Left ventricle myocardium inferior (tissue), 1 donor: ENCODE data around the gene ZMAT1. TPM values are rescaled to one million over a fixed set of nuclear protein-coding genes. Genes with fewer than 3 reads are reported as not detected.
"Not testable (repeated sequence)": the region's sequence is repeated elsewhere in the genome, so short reads cannot be mapped to it uniquely, and the experiment has no call there.

Source experiments
- DNase-seq: peaks from one replicate; pipeline ENCODE4 v3.0.0-alpha.2; 2020
- H3K27ac ChIP-seq: fragments of 200-600 bp; replicated peaks from 2 replicates; pipeline ENCODE4 v1.8.0; 2021
- H3K27me3 ChIP-seq: fragments of 200-600 bp; 2 replicates; pipeline ENCODE4 v1.8.0; 2021; ENCODE audit warnings: low read depth
- H3K36me3 ChIP-seq: fragments of 200-600 bp; 2 replicates; pipeline ENCODE4 v1.8.0; 2021
- H3K4me1 ChIP-seq: fragments of 200-600 bp; 2 replicates; pipeline ENCODE4 v1.8.0; 2021
- H3K4me3 ChIP-seq: fragments of 200-600 bp; 2 replicates; pipeline ENCODE4 v1.8.0; 2021; ENCODE audit warnings: mild to moderate bottlenecking, moderate library complexity
- H3K9me3 ChIP-seq: fragments of 200-600 bp; replicated peaks from 2 replicates; pipeline ENCODE4 v1.8.0; 2021
- CTCF ChIP-seq: fragments of 200-600 bp; IDR thresholded peaks from 2 replicates; pipeline ENCODE4 v1.8.0; 2021; ENCODE audit warnings: antibody characterized with exemption, mild to moderate bottlenecking, borderline replicate concordance
- intact Hi-C: fragments of 100-400 bp; cut with micrococcal nuclease; formaldehyde crosslinking; loops from one replicate; pipeline ENCODE4 v1.11.0; 2022
- long read RNA-seq: library from polyadenylated mRNA; unstranded; transcript quantifications from one replicate; pipeline ENCODE4 v2.0.0, GENCODE V29; 2021
- total RNA-seq: library from RNA; stranded (reverse); fragmentation: NEBNext Ultra II Directional; extraction: Animal tissue kit (Norgen Biotek cat#: 25700); gene quantifications from one replicate; pipeline ENCODE4 v1.2.1, GENCODE V29; 2021
- donor health status: DM: no; HTN: yes; CAD: no; lungs with severe emphysema.

Gene ZMAT1
- 5.6 TPM for total RNA-seq
- long read RNA-seq, full-length matches to known transcripts = 1 of 12 reads
- long read RNA-seq, partial matches to known transcripts = 0 of 12 reads
- long read RNA-seq, other reads (novel, unspliced or antisense) = 11 of 12 reads

DNA sequence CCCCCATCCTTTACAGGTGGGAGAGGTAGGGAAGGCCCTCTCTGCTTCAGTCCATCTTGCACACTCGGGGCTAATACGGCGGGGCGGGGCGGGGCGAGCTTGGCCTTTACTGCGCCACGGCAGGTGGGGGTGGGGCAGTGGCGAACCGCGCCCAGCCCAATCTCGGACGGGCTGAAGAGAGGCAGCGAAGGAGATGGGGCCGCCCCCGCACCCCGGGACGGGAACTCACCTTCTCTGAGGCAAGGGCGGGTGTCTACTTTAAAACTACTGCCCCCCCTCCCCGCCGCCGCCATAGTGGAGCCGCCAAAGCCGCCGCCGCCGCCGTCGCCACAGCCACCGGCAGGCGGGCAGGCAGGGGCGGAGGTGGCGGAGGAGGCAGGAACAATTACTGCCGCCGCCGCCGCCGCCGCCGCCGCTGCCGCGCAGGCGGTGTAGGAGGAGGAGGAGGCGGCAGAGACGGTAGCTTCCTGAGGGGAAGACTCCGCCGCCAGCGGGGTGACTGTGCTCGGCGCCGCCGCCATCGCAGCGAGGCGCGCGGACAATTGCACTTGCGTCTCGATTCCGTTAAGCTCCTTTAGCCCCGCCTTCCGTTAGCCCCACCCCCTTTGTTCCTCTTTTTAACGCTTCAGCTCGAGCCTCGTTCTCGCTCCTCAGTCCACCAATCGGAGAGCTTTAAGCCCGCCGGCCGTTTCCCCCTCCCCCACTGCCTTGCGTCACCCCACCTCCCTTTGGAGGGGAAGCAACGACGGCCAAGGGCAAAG, at the start of gene ZMAT1:
ZMAT1 (minus strand) TSS at position 540 of the 761 bp plus-strand sequence; CDS start at position 521, 19 bp downstream.
- no peaks in the 10 kb centered on the region for H3K9me3 ChIP-seq
- peak within 1 kb of the TSS; percentile 83 for H3K4me3 ChIP-seq
- H3K4me1 ChIP-seq = peaks cover 8% of the 10 kb centered on the region
- no peaks in the 10 kb centered on the region for H3K36me3 ChIP-seq
- peak; percentile 94 for DNase-seq
- H3K27ac ChIP-seq = peak within 1 kb of the TSS; percentile 97
- TF ChIP-seq CTCF = peak; percentile 16
- no peaks in the 10 kb centered on the region for H3K27me3 ChIP-seq
- intact Hi-C loops = no loop called here

GRCh38 chrX:101977106-101977505, 45.3 kb upstream of the ZMAT1 start:
- intact Hi-C loops = no loop called here

DNA sequence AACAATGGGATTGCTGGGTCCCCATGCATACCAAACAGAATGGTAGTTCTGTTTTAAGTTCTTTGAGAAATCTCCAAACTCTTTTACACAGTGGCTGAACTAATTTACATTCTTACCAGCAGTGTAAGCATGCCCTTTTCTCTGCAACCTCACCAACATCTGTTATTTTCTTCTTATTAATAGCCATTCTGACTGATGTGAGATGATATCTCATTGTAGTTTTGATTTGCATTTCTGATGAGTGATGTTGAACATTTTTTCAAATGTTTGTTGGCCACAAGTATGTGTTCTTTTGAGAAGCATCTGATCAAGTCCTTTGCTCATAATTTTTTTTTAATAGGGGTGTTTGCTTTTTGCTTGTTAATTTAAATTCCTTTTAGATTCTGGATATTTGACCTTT, 41.2 kb upstream of the ZMAT1 start:
- H3K36me3 ChIP-seq = no peaks in the 10 kb centered on the region
- H3K27ac ChIP-seq = no peak overlapping the region
- intact Hi-C loops = no loop called here
- TF ChIP-seq CTCF = no peak
- H3K4me3 ChIP-seq = no peak overlapping the region
- DNase-seq = no peak
- no peaks in the 10 kb centered on the region for H3K4me1 ChIP-seq
- H3K9me3 ChIP-seq = no peaks in the 10 kb centered on the region
- no peaks in the 10 kb centered on the region for H3K27me3 ChIP-seq

More at GRCh38 chrX:101977106-101977505, 45.3 kb upstream of the ZMAT1 start:
- DNase-seq = no peak
- TF ChIP-seq CTCF = no peak
- Histone ChIP-seq H3K4me1 (no peaks in the 10 kb centered on the region), H3K4me3 (no peak overlapping the region), H3K27ac (no peak overlapping the region), H3K36me3 (no peaks in the 10 kb centered on the region), H3K9me3 (no peaks in the 10 kb centered on the region), H3K27me3 (no peaks in the 10 kb centered on the region)

DNA sequence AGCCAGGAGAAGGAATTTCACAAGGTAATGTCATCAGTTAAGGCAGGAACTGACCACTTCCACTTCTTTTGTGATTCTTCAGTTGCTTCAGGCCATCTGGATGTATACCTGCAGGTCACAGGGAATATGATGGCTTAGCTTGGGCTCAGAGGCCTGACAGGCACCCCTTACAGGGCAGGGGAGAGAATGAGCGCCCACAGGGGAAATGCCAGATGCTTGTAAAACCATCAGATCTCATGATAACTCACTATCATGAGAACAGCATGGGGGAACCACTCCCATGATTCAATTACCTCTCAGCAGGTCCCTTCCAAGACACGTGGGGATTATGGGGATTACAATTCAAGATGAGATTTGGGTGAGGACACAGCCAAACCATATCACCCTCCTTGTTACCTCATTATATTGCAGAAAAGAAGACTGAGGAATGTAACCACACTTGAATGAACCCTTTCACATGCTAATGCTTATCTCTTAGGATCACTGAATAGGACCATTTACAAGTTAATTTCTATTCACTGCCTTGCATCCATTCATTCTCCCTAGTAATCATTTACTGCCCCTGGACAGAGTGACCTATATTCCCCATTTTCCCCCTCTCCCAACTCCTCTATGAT, 33.2 kb upstream of the ZMAT1 start:
- H3K9me3 ChIP-seq, H3K36me3 ChIP-seq, H3K27me3 ChIP-seq, H3K27ac ChIP-seq, H3K4me1 ChIP-seq, intact Hi-C loops, H3K4me3 ChIP-seq, DNase-seq: not testable (repeated sequence)

- Histone ChIP-seq H3K4me1 (no peaks in the 10 kb centered on the region), H3K27ac (no peak overlapping the region), H3K27me3 (no peaks in the 10 kb centered on the region), H3K36me3 (no peaks in the 10 kb centered on the region), H3K4me3 (no peak overlapping the region), H3K9me3 (no peaks in the 10 kb centered on the region)
- no peak for DNase-seq
- TF ChIP-seq CTCF = no peak
- intact Hi-C loops = no loop called here
Measured at GRCh38 chrX:101958139-101958538, 26.3 kb upstream of the ZMAT1 start.

DNA sequence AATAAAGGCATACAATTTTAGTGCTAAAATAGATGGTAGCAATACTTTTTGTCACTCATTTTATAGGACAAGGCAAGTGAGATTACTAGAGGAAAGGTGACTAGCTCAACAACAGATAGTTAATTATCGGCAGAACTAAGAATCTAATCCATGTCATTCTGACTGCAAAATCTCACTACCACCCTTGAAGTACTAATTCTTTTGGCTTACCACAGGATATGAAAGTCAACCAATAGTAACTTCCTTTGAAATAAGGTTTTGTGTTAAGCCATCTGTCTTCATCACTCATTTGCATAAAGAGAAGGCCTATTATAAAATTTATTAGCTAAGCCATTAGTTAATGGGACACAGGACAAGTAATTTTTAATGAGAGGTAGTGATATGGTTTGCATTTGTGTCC, 25.3 kb upstream of the ZMAT1 start:
- Histone ChIP-seq H3K4me3 (no peak overlapping the region), H3K27me3 (no peaks in the 10 kb centered on the region), H3K9me3 (no peaks in the 10 kb centered on the region), H3K4me1 (no peaks in the 10 kb centered on the region), H3K36me3 (no peaks in the 10 kb centered on the region), H3K27ac (no peak overlapping the region)
- DNase-seq = no peak
- intact Hi-C loops = no loop called here
- no peak for TF ChIP-seq CTCF
